GM23338 (cell line): ENCODE data around the gene PDE5A. TPM values are rescaled to one million over a fixed set of nuclear protein-coding genes. Genes with fewer than 3 reads are reported as not detected.

ENCODE experiments used
- ATAC-seq: fragments of 200-7000 bp; cut with Tn5 transposase; 3 replicates; pipeline ENCODE4 v1.9.1; 2020
- DNase-seq: peaks from one replicate; pipeline ENCODE4 v3.0.0-alpha.2; 2015; ENCODE audit warnings: low spot score
- H2AFZ ChIP-seq: fragments of 200-600 bp; sonication (generic); 2 replicates; pipeline ENCODE4 v1.8.0; 2016; ENCODE audit warnings: antibody characterized with exemption, mild to moderate bottlenecking, moderate library complexity
- H3F3A ChIP-seq: fragments of 200-600 bp; sonication (generic); replicated peaks from 2 replicates; pipeline ENCODE4 v1.8.0; 2017; ENCODE audit warnings: antibody characterized with exemption, mixed run types, low read depth
- H3K27ac ChIP-seq: fragments of 200-600 bp; sonication (generic); 2 replicates; pipeline ENCODE4 v1.6.1; 2016; ENCODE audit warnings: low read depth
- H3K27me3 ChIP-seq: fragments of 200-600 bp; sonication (generic); 2 replicates; pipeline ENCODE4 v1.8.0; 2016; ENCODE audit warnings: mild to moderate bottlenecking, mixed run types, moderate library complexity; ENCODE audit not compliant: insufficient read depth
- H3K36me3 ChIP-seq: fragments of 200-600 bp; sonication (generic); 2 replicates; pipeline ENCODE4 v1.8.0; 2016; ENCODE audit warnings: mild to moderate bottlenecking; ENCODE audit not compliant: insufficient read depth
- H3K4me1 ChIP-seq: fragments of 200-600 bp; sonication (generic); 2 replicates; pipeline ENCODE4 v1.8.0; 2016; ENCODE audit warnings: mild to moderate bottlenecking, moderate library complexity; ENCODE audit not compliant: insufficient read depth
- H3K4me2 ChIP-seq: fragments of 200-600 bp; sonication (generic); 2 replicates; pipeline ENCODE4 v1.7.1; 2017; ENCODE audit warnings: mixed run types
- H3K4me3 ChIP-seq: fragments of 200-600 bp; sonication (generic); 2 replicates; pipeline ENCODE4 v1.6.1; 2016; ENCODE audit warnings: mixed run types
- H3K79me2 ChIP-seq: fragments of 200-600 bp; sonication (generic); replicated peaks from 2 replicates; pipeline ENCODE4 v1.8.0; 2017; ENCODE audit warnings: mild to moderate bottlenecking; ENCODE audit not compliant: insufficient read depth
- H3K9me2 ChIP-seq: fragments of 200-600 bp; sonication (generic); 2 replicates; pipeline ENCODE4 v1.8.0; 2017; ENCODE audit not compliant: insufficient read depth
- H4K20me1 ChIP-seq: fragments of 200-600 bp; sonication (generic); replicated peaks from 2 replicates; pipeline ENCODE4 v1.8.0; 2017; ENCODE audit warnings: mild to moderate bottlenecking; ENCODE audit not compliant: insufficient read depth
- H3K27ac Mint-ChIP-seq: 2 replicates; pipeline ENCODE4 v1.8.0; 2020; ENCODE audit warnings: inconsistent platforms, mild to moderate bottlenecking, moderate library complexity, mixed read lengths
- H3K27me3 Mint-ChIP-seq: 3 replicates; pipeline ENCODE4 v1.8.0; 2022; ENCODE audit warnings: low read depth, mild to moderate bottlenecking, moderate library complexity, mixed read lengths, inconsistent platforms; ENCODE audit not compliant: insufficient read depth, poor library complexity
- H3K36me3 Mint-ChIP-seq: 3 replicates; pipeline ENCODE4 v1.8.0; 2021; ENCODE audit warnings: low read depth, mild to moderate bottlenecking, inconsistent platforms, moderate library complexity, mixed read lengths
- H3K4me1 Mint-ChIP-seq: 3 replicates; pipeline ENCODE4 v1.8.0; 2020; ENCODE audit warnings: mild to moderate bottlenecking, inconsistent platforms, mixed read lengths
- H3K4me3 Mint-ChIP-seq: 3 replicates; pipeline ENCODE4 v1.8.0; 2021; ENCODE audit warnings: moderate library complexity, mild to moderate bottlenecking, inconsistent platforms, mixed read lengths
- H3K9me3 Mint-ChIP-seq: 3 replicates; pipeline ENCODE4 v1.8.0; 2020; ENCODE audit warnings: moderate library complexity, mild to moderate bottlenecking, inconsistent platforms, mixed read lengths
- CREB1 ChIP-seq: fragments of 250-450 bp; sonication (Bioruptor Pico); IDR thresholded peaks from 2 replicates; pipeline ENCODE4 v1.5.0; 2020; ENCODE audit warnings: low read depth, mild to moderate bottlenecking, moderate library complexity
- JUNB ChIP-seq: IDR thresholded peaks from one replicate; pipeline ENCODE4 v1.6.1; 2016; ENCODE audit warnings: antibody characterized with exemption; ENCODE audit not compliant: unreplicated experiment
- NANOG ChIP-seq: IDR thresholded peaks from 2 replicates; pipeline ENCODE4 v1.6.1; 2016; ENCODE audit warnings: antibody characterized with exemption, borderline replicate concordance
- POLR2AphosphoS5 ChIP-seq: IDR thresholded peaks from 2 replicates; pipeline ENCODE4 v1.6.1; 2016; ENCODE audit warnings: antibody characterized with exemption, low read depth
- STAT1 ChIP-seq: IDR thresholded peaks from one replicate; pipeline ENCODE4 v1.6.1; 2016; ENCODE audit warnings: antibody characterized with exemption; ENCODE audit not compliant: unreplicated experiment
- polyA plus RNA-seq: library from polyadenylated mRNA; unstranded; fragments of >200 nt; fragmentation: Nextera tagmentation; extraction: Ambion mirVana; gene quantifications from 2 replicates; pipeline ENCODE4 v1.2.1, GENCODE V29; 2016
- total RNA-seq: library from RNA; depleted of rRNA; stranded (reverse); fragments of >200 nt; shearing (Covaris generic); gene quantifications from 2 replicates; pipeline ENCODE4 v1.2.3, GENCODE V29; 2014
- TF ChIP-seq, protein P1 (sequence below): IDR thresholded peaks from 2 replicates; pipeline ENCODE4 v1.6.1; 2016; ENCODE audit warnings: antibody characterized with exemption
- TF ChIP-seq, protein P2 (sequence below): fragments of 250-450 bp; sonication (Bioruptor Pico); IDR thresholded peaks from 2 replicates; pipeline ENCODE4 v1.5.0; 2020; ENCODE audit warnings: mild to moderate bottlenecking, moderate library complexity
- TF ChIP-seq, protein P3 (sequence below), 2 experiments: fragments of 200-600 bp in 1 of 2; sonication (generic) in 1 of 2; conservative IDR thresholded peaks; 2 replicates each; pipeline versions ENCODE4 v1.5.1 to v1.6.1; 2016 to 2017; ENCODE audit warnings: antibody characterized with exemption in 2 of 2, low read depth in 2 of 2, mild to moderate bottlenecking in 2 of 2, moderate library complexity in 1 of 2
- TF ChIP-seq, protein P4 (sequence below): IDR thresholded peaks from one replicate; pipeline ENCODE4 v1.6.1; 2018; ENCODE audit warnings: antibody characterized with exemption; ENCODE audit not compliant: unreplicated experiment

Gene PDE5A
- total and polyA plus RNA-seq, 2 experiments from 2014 or later, result 15.0 to 22.6 TPM

DNA sequence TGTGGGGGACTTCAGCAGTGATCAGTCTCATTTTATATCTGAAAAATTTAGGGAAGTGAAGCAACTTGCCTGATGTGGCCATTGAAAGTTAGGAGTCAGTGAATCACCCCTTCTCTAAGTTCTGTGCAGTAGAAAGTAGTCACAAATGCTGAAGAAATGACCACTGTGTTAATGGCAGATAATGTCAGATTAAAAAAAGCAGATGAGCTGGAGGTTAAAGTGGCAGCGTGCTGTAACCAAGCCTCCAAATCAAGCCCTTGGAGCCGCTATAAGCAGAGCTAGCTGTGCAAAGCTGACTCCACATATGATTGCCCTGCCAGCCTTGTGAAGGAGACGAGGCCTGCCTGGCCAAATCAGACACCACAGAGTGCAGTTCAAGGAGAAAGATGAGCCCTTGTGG is 39.2 kb upstream of the PDE5A start:
- peaks cover 23% of the 10 kb centered on the region; the same call in 2 of the 3 replicates for H3K4me1 Mint-ChIP-seq
- H3K27me3 ChIP-seq, result no peaks in the 10 kb centered on the region
- peak; percentile 4 for DNase-seq
- no peak overlapping the region for H3K27ac Mint-ChIP-seq
- H3K36me3 Mint-ChIP-seq, result no peaks in the 10 kb centered on the region
- H3K27me3 Mint-ChIP-seq, result no peaks in the 10 kb centered on the region
- TF ChIP-seq CREB1 (no peak), POLR2AphosphoS5 (no peak), NANOG (no peak), JUNB (no peak), STAT1 (no peak)
- TF ChIP-seq, protein P1, sequence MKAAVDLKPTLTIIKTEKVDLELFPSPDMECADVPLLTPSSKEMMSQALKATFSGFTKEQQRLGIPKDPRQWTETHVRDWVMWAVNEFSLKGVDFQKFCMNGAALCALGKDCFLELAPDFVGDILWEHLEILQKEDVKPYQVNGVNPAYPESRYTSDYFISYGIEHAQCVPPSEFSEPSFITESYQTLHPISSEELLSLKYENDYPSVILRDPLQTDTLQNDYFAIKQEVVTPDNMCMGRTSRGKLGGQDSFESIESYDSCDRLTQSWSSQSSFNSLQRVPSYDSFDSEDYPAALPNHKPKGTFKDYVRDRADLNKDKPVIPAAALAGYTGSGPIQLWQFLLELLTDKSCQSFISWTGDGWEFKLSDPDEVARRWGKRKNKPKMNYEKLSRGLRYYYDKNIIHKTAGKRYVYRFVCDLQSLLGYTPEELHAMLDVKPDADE, result no peak
- TF ChIP-seq, protein P2, sequence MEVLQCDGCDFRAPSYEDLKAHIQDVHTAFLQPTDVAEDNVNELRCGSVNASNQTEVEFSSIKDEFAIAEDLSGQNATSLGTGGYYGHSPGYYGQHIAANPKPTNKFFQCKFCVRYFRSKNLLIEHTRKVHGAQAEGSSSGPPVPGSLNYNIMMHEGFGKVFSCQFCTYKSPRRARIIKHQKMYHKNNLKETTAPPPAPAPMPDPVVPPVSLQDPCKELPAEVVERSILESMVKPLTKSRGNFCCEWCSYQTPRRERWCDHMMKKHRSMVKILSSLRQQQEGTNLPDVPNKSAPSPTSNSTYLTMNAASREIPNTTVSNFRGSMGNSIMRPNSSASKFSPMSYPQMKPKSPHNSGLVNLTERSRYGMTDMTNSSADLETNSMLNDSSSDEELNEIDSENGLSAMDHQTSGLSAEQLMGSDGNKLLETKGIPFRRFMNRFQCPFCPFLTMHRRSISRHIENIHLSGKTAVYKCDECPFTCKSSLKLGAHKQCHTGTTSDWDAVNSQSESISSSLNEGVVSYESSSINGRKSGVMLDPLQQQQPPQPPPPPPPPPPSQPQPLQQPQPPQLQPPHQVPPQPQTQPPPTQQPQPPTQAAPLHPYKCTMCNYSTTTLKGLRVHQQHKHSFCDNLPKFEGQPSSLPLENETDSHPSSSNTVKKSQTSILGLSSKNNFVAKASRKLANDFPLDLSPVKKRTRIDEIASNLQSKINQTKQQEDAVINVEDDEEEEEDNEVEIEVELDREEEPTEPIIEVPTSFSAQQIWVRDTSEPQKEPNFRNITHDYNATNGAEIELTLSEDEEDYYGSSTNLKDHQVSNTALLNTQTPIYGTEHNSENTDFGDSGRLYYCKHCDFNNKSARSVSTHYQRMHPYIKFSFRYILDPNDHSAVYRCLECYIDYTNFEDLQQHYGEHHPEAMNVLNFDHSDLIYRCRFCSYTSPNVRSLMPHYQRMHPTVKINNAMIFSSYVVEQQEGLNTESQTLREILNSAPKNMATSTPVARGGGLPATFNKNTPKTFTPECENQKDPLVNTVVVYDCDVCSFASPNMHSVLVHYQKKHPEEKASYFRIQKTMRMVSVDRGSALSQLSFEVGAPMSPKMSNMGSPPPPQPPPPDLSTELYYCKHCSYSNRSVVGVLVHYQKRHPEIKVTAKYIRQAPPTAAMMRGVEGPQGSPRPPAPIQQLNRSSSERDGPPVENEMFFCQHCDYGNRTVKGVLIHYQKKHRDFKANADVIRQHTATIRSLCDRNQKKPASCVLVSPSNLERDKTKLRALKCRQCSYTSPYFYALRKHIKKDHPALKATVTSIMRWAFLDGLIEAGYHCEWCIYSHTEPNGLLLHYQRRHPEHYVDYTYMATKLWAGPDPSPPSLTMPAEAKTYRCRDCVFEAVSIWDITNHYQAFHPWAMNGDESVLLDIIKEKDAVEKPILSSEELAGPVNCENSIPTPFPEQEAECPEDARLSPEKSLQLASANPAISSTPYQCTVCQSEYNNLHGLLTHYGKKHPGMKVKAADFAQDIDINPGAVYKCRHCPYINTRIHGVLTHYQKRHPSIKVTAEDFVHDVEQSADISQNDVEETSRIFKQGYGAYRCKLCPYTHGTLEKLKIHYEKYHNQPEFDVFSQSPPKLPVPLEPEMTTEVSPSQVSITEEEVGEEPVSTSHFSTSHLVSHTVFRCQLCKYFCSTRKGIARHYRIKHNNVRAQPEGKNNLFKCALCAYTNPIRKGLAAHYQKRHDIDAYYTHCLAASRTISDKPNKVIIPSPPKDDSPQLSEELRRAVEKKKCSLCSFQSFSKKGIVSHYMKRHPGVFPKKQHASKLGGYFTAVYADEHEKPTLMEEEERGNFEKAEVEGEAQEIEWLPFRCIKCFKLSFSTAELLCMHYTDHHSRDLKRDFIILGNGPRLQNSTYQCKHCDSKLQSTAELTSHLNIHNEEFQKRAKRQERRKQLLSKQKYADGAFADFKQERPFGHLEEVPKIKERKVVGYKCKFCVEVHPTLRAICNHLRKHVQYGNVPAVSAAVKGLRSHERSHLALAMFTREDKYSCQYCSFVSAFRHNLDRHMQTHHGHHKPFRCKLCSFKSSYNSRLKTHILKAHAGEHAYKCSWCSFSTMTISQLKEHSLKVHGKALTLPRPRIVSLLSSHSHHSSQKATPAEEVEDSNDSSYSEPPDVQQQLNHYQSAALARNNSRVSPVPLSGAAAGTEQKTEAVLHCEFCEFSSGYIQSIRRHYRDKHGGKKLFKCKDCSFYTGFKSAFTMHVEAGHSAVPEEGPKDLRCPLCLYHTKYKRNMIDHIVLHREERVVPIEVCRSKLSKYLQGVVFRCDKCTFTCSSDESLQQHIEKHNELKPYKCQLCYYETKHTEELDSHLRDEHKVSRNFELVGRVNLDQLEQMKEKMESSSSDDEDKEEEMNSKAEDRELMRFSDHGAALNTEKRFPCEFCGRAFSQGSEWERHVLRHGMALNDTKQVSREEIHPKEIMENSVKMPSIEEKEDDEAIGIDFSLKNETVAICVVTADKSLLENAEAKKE (CRISPR knock-in tag), result no peak
- TF ChIP-seq, protein P3, sequence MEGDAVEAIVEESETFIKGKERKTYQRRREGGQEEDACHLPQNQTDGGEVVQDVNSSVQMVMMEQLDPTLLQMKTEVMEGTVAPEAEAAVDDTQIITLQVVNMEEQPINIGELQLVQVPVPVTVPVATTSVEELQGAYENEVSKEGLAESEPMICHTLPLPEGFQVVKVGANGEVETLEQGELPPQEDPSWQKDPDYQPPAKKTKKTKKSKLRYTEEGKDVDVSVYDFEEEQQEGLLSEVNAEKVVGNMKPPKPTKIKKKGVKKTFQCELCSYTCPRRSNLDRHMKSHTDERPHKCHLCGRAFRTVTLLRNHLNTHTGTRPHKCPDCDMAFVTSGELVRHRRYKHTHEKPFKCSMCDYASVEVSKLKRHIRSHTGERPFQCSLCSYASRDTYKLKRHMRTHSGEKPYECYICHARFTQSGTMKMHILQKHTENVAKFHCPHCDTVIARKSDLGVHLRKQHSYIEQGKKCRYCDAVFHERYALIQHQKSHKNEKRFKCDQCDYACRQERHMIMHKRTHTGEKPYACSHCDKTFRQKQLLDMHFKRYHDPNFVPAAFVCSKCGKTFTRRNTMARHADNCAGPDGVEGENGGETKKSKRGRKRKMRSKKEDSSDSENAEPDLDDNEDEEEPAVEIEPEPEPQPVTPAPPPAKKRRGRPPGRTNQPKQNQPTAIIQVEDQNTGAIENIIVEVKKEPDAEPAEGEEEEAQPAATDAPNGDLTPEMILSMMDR (conservative IDR thresholded peaks at IDR 0.05; ENCODE audit: low read depth in 2 of 2), result no peak
- TF ChIP-seq, protein P4, sequence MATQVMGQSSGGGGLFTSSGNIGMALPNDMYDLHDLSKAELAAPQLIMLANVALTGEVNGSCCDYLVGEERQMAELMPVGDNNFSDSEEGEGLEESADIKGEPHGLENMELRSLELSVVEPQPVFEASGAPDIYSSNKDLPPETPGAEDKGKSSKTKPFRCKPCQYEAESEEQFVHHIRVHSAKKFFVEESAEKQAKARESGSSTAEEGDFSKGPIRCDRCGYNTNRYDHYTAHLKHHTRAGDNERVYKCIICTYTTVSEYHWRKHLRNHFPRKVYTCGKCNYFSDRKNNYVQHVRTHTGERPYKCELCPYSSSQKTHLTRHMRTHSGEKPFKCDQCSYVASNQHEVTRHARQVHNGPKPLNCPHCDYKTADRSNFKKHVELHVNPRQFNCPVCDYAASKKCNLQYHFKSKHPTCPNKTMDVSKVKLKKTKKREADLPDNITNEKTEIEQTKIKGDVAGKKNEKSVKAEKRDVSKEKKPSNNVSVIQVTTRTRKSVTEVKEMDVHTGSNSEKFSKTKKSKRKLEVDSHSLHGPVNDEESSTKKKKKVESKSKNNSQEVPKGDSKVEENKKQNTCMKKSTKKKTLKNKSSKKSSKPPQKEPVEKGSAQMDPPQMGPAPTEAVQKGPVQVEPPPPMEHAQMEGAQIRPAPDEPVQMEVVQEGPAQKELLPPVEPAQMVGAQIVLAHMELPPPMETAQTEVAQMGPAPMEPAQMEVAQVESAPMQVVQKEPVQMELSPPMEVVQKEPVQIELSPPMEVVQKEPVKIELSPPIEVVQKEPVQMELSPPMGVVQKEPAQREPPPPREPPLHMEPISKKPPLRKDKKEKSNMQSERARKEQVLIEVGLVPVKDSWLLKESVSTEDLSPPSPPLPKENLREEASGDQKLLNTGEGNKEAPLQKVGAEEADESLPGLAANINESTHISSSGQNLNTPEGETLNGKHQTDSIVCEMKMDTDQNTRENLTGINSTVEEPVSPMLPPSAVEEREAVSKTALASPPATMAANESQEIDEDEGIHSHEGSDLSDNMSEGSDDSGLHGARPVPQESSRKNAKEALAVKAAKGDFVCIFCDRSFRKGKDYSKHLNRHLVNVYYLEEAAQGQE, result no peak
- H3K79me2 ChIP-seq, result no peaks in the 10 kb centered on the region
- H3K27ac ChIP-seq, result no peak overlapping the region
- no peaks in the 10 kb centered on the region for H3K36me3 ChIP-seq
- no peak overlapping the region for H3K4me3 Mint-ChIP-seq
- no peaks in the 10 kb centered on the region for H3K9me2 ChIP-seq
- ATAC-seq, result peak; percentile 45; the same call in 2 of the 3 replicates
- peaks cover 18% of the 10 kb centered on the region for H3K4me1 ChIP-seq
- H3K4me3 ChIP-seq, result no peak overlapping the region
- peak overlapping the region; percentile 80 for H2AFZ ChIP-seq
- no peak overlapping the region for H3K4me2 ChIP-seq
- no peaks in the 10 kb centered on the region for H3K9me3 Mint-ChIP-seq
- no peaks in the 10 kb centered on the region for H4K20me1 ChIP-seq
- no peaks in the 10 kb centered on the region for H3F3A ChIP-seq
